AG04449 (cell line): ENCODE results near the gene ZNF225.

ENCODE experiments used
- CTCF ChIA-PET: fragments of 350-600 bp; formaldehyde crosslinking; extraction: SDS; loops from one replicate; lab custom pipeline; 2021; ENCODE audit warnings: antibody characterized with exemption; lab: Yijun Ruan, JAX
- POLR2A ChIA-PET: fragments of 400-600, 350-600 bp; formaldehyde crosslinking; extraction: SDS; loops from one replicate; lab custom pipeline; 2020; ENCODE audit warnings: antibody characterized with exemption, inconsistent platforms; lab: Yijun Ruan, JAX
- DNase-seq: peaks from one replicate; pipeline ENCODE4 v3.0.0-alpha.2; 2010; ENCODE audit warnings: low read depth, low spot score
- H3K4me3 ChIP-seq: 2 replicates; pipeline ENCODE4 v1.5.1; 2011; ENCODE audit warnings: low read depth, mild to moderate bottlenecking, control low read depth, low read length
- CTCF ChIP-seq: IDR thresholded peaks from one replicate; pipeline ENCODE4 v1.5.1; 2011; ENCODE audit warnings: mild to moderate bottlenecking, moderate library complexity, low read length, control low read depth, inconsistent platforms; ENCODE audit not compliant: insufficient read depth; ENCODE audit errors: missing control alignments

ZNF225 gene

GRCh38 chr19:44176590-44176989, 63.4 kb downstream of the ZNF225 start:
- TF ChIP-seq CTCF = no peak
- no peak for DNase-seq
- H3K4me3 ChIP-seq = no peak overlapping the region
- ChIA-PET POLR2A (no interaction called here), CTCF (no interaction called here)

GRCh38 chr19:44180968-44181367, 67.8 kb downstream of the ZNF225 start:
- POLR2A ChIA-PET = no interaction called here
- CTCF ChIA-PET = no interaction called here

DNA sequence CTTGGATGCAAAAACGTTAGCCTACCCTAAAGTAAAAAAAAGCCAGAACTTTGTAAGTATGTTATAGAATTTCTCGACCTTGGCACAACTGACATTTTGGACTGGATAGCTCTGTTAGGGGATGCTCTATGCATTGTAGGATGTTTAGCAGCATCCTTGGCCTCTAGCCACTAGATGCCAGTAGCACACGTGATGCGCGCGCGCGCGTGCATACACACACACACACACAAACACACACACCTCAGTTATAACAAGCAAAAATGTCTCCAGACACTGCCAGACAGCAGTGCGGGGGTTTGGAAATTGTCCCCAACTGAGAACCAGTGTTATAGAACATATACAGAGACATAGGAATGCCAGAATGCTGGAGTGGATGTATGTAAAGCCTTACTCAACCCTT, 68.9 kb downstream of the ZNF225 start:
- no peak for DNase-seq
- no peak overlapping the region for H3K4me3 ChIP-seq
- TF ChIP-seq CTCF = no peak
- ChIA-PET CTCF (no interaction called here), POLR2A (no interaction called here)

More at GRCh38 chr19:44180968-44181367, 67.8 kb downstream of the ZNF225 start:
- no peak overlapping the region for H3K4me3 ChIP-seq
- no peak for TF ChIP-seq CTCF
- DNase-seq = no peak
